D721Med (cell line): ENCODE data around the gene SMARCA2.

Source experiments
- DNase-seq: peaks from one replicate; pipeline ENCODE4 v3.0.0; 2011; ENCODE audit warnings: low spot score; ENCODE audit not compliant: insufficient read length
- FAIRE-seq: peaks from 2 replicates; lab custom pipeline; 2011; peaks lifted over from hg19 to GRCh38; lab: Jason Lieb, UNC
- CTCF ChIP-seq: IDR thresholded peaks from 2 replicates; pipeline ENCODE4 v1.5.1; 2012; ENCODE audit warnings: mild to moderate bottlenecking, control low read depth; ENCODE audit not compliant: insufficient read depth; ENCODE audit errors: missing control alignments

SMARCA2 gene

GRCh38 chr9:2158111-2158610 lies 143.0 kb downstream of the SMARCA2 start:
- FAIRE-seq (no peak), DNase-seq (no peak)
- no peak for TF ChIP-seq CTCF

GRCh38 chr9:2158766-2159430 lies 143.8 kb downstream of the SMARCA2 start:
- no peak for TF ChIP-seq CTCF
- DNase-seq (no peak), FAIRE-seq (no peak)

GRCh38 chr9:2159521-2160454 lies 144.6 kb downstream of the SMARCA2 start:
- FAIRE-seq (no peak), DNase-seq (no peak)
- no peak for TF ChIP-seq CTCF

- DNase-seq (no peak), FAIRE-seq (no peak)
- no peak for TF ChIP-seq CTCF
Measured at GRCh38 chr9:2161661-2162060, 146.5 kb downstream of the SMARCA2 start.

- DNase-seq (no peak), FAIRE-seq (no peak)
- no peak for TF ChIP-seq CTCF
Measured at GRCh38 chr9:2163231-2163885, 148.2 kb downstream of the SMARCA2 start.

GRCh38 chr9:2164268-2164667 lies 149.1 kb downstream of the SMARCA2 start:
- FAIRE-seq (no peak), DNase-seq (no peak)
- TF ChIP-seq CTCF: no peak
